HEK293 (cell line): Measurements from ENCODE around the gene FTO.

Source experiments
- EGR2 ChIP-seq: fragments of 450-650 bp; formaldehyde crosslinking; IDR thresholded peaks from 2 replicates; pipeline ENCODE4 v1.5.1; 2016; ENCODE audit warnings: low read depth, missing biosample characterization, missing genetic modification characterization
- KLF1 ChIP-seq: fragments of 450-650 bp; formaldehyde crosslinking; IDR thresholded peaks from 2 replicates; pipeline ENCODE4 v1.5.1; 2016; ENCODE audit warnings: missing biosample characterization, missing genetic modification characterization
- KLF9 ChIP-seq: fragments of 450-650 bp; formaldehyde crosslinking; IDR thresholded peaks from 2 replicates; pipeline ENCODE4 v1.5.1; 2016; ENCODE audit warnings: missing biosample characterization, missing genetic modification characterization, low read depth
- MZF1 ChIP-seq: fragments of 450-650 bp; formaldehyde crosslinking; IDR thresholded peaks from 2 replicates; pipeline ENCODE4 v1.5.1; 2017; ENCODE audit warnings: missing biosample characterization, missing genetic modification characterization, borderline replicate concordance
- ZNF121 ChIP-seq: fragments of 450-650 bp; formaldehyde crosslinking; IDR thresholded peaks from 2 replicates; pipeline ENCODE4 v1.5.1; 2016; ENCODE audit warnings: missing biosample characterization, missing genetic modification characterization
- ZNF169 ChIP-seq: fragments of 450-650 bp; formaldehyde crosslinking; IDR thresholded peaks from 2 replicates; pipeline ENCODE4 v1.5.1; 2016; ENCODE audit warnings: missing biosample characterization, missing genetic modification characterization
- ZNF2 ChIP-seq: fragments of 450-650 bp; formaldehyde crosslinking; IDR thresholded peaks from 2 replicates; pipeline ENCODE4 v1.5.1; 2016; ENCODE audit warnings: missing biosample characterization, missing genetic modification characterization
- ZNF211 ChIP-seq: fragments of 450-650 bp; formaldehyde crosslinking; IDR thresholded peaks from 2 replicates; pipeline ENCODE4 v1.5.1; 2016; ENCODE audit warnings: low read depth, missing biosample characterization, missing genetic modification characterization
- ZNF239 ChIP-seq: fragments of 450-650 bp; formaldehyde crosslinking; IDR thresholded peaks from 2 replicates; pipeline ENCODE4 v1.5.1; 2016; ENCODE audit warnings: missing biosample characterization, missing genetic modification characterization
- ZNF560 ChIP-seq: fragments of 450-650 bp; formaldehyde crosslinking; IDR thresholded peaks from 2 replicates; pipeline ENCODE4 v1.5.1; 2017; ENCODE audit warnings: missing biosample characterization, missing genetic modification characterization, borderline replicate concordance
- ZNF610 ChIP-seq: fragments of 450-650 bp; formaldehyde crosslinking; IDR thresholded peaks from 2 replicates; pipeline ENCODE4 v1.5.1; 2016; ENCODE audit warnings: missing biosample characterization, missing genetic modification characterization, borderline replicate concordance
- ZNF621 ChIP-seq: fragments of 450-650 bp; formaldehyde crosslinking; IDR thresholded peaks from 2 replicates; pipeline ENCODE4 v1.5.1; 2017; ENCODE audit warnings: missing biosample characterization, missing genetic modification characterization
- ZNF626 ChIP-seq: fragments of 450-650 bp; sonication (Bioruptor Pico); formaldehyde crosslinking; IDR thresholded peaks from 2 replicates; pipeline ENCODE4 v1.5.1; 2018; ENCODE audit warnings: missing biosample characterization, missing genetic modification characterization, inconsistent platforms
- ZNF658 ChIP-seq: fragments of 450-650 bp; formaldehyde crosslinking; IDR thresholded peaks from 2 replicates; pipeline ENCODE4; 2016; ENCODE audit warnings: missing biosample characterization, missing genetic modification characterization
- ZNF747 ChIP-seq: fragments of 450-650 bp; formaldehyde crosslinking; IDR thresholded peaks from 2 replicates; pipeline ENCODE4 v1.5.1; 2016; ENCODE audit warnings: missing biosample characterization, missing genetic modification characterization
- ZNF76 ChIP-seq: fragments of 450-650 bp; formaldehyde crosslinking; IDR thresholded peaks from 2 replicates; pipeline ENCODE4; 2016; ENCODE audit warnings: low read depth, missing biosample characterization, missing genetic modification characterization, borderline replicate concordance
- ZNF843 ChIP-seq: fragments of 450-650 bp; formaldehyde crosslinking; IDR thresholded peaks from 2 replicates; pipeline ENCODE4 v1.5.1; 2016; ENCODE audit warnings: missing biosample characterization, missing genetic modification characterization
- TF ChIP-seq, protein P1 (sequence below): fragments of 450-650 bp; formaldehyde crosslinking; IDR thresholded peaks from 2 replicates; pipeline ENCODE4 v1.5.1; 2016; ENCODE audit warnings: missing biosample characterization, missing genetic modification characterization
- TF ChIP-seq, protein P2 (sequence below): fragments of 450-650 bp; formaldehyde crosslinking; IDR thresholded peaks from 2 replicates; pipeline ENCODE4 v1.5.1; 2016; ENCODE audit warnings: missing biosample characterization, missing genetic modification characterization, borderline replicate concordance
- TF ChIP-seq, protein P3 (sequence below): fragments of 450-650 bp; formaldehyde crosslinking; IDR thresholded peaks from 2 replicates; pipeline ENCODE4 v1.5.1; 2016; ENCODE audit warnings: missing biosample characterization, missing genetic modification characterization
- TF ChIP-seq, protein P4 (sequence below): fragments of 450-650 bp; formaldehyde crosslinking; IDR thresholded peaks from 2 replicates; pipeline ENCODE4 v1.5.1; 2016; ENCODE audit warnings: missing biosample characterization, missing genetic modification characterization
- TF ChIP-seq, protein P5 (sequence below): fragments of 450-650 bp; formaldehyde crosslinking; IDR thresholded peaks from 2 replicates; pipeline ENCODE4 v1.5.1; 2016; ENCODE audit warnings: missing biosample characterization, missing genetic modification characterization, borderline replicate concordance
- TF ChIP-seq, protein P6 (sequence below): fragments of 450-650 bp; formaldehyde crosslinking; IDR thresholded peaks from 2 replicates; pipeline ENCODE4; 2016; ENCODE audit warnings: missing biosample characterization, missing genetic modification characterization
- TF ChIP-seq, protein P7 (sequence below): fragments of 450-650 bp; formaldehyde crosslinking; IDR thresholded peaks from 2 replicates; pipeline ENCODE4 v1.5.1; 2016; ENCODE audit warnings: missing biosample characterization, missing genetic modification characterization
- TF ChIP-seq, protein P8 (sequence below): fragments of 450-650 bp; formaldehyde crosslinking; IDR thresholded peaks from 2 replicates; pipeline ENCODE4 v1.5.1; 2017; ENCODE audit warnings: missing biosample characterization, missing genetic modification characterization

FTO gene

DNA sequence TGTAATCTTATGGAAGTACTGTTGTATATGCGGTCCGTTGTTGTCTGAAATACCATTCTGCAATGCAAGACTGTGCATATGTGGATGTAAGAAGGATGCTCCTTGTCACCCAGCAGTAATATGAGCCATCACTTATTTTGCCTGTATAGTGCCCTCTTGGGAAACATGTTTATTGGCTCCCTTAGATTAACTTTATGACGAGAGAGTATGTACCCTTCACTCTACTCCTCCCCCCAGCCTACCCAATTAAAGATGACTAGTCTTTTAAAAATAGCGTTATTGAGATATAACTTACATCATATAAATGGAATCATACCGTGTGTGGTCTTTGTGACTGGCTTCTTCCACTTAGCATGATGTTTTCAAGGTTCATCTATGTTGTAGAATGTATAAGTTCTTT lies 33.6 kb downstream of the FTO start (continued):
- TF ChIP-seq, protein P1, sequence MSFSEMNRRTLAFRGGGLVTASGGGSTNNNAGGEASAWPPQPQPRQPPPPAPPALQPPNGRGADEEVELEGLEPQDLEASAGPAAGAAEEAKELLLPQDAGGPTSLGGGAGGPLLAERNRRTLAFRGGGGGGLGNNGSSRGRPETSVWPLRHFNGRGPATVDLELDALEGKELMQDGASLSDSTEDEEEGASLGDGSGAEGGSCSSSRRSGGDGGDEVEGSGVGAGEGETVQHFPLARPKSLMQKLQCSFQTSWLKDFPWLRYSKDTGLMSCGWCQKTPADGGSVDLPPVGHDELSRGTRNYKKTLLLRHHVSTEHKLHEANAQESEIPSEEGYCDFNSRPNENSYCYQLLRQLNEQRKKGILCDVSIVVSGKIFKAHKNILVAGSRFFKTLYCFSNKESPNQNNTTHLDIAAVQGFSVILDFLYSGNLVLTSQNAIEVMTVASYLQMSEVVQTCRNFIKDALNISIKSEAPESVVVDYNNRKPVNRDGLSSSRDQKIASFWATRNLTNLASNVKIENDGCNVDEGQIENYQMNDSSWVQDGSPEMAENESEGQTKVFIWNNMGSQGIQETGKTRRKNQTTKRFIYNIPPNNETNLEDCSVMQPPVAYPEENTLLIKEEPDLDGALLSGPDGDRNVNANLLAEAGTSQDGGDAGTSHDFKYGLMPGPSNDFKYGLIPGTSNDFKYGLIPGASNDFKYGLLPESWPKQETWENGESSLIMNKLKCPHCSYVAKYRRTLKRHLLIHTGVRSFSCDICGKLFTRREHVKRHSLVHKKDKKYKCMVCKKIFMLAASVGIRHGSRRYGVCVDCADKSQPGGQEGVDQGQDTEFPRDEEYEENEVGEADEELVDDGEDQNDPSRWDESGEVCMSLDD: no peak
- TF ChIP-seq ZNF121 (tag by site-specific recombination) (no peak), ZNF843 (peak; percentile 85), ZNF239 (tag by site-specific recombination) (no peak), MZF1 (no peak), ZNF560 (tag by site-specific recombination) (no peak), ZNF211 (tag by site-specific recombination) (no peak), KLF9 (no peak), ZNF658 (tag by site-specific recombination) (no peak), KLF1 (tag by site-specific recombination) (no peak), ZNF621 (no peak), EGR2 (no peak), ZNF747 (tag by site-specific recombination) (no peak), ZNF626 (tag by site-specific recombination) (0 out of 2 replicates have a peak, but pooled peaks have one; percentile 51), ZNF76 (tag by site-specific recombination) (no peak), ZNF169 (tag by site-specific recombination) (no peak), ZNF2 (tag by site-specific recombination) (0 out of 2 replicates have a peak, but pooled peaks have one; percentile 35), ZNF610 (tag by site-specific recombination) (no peak)
- TF ChIP-seq, protein P2, sequence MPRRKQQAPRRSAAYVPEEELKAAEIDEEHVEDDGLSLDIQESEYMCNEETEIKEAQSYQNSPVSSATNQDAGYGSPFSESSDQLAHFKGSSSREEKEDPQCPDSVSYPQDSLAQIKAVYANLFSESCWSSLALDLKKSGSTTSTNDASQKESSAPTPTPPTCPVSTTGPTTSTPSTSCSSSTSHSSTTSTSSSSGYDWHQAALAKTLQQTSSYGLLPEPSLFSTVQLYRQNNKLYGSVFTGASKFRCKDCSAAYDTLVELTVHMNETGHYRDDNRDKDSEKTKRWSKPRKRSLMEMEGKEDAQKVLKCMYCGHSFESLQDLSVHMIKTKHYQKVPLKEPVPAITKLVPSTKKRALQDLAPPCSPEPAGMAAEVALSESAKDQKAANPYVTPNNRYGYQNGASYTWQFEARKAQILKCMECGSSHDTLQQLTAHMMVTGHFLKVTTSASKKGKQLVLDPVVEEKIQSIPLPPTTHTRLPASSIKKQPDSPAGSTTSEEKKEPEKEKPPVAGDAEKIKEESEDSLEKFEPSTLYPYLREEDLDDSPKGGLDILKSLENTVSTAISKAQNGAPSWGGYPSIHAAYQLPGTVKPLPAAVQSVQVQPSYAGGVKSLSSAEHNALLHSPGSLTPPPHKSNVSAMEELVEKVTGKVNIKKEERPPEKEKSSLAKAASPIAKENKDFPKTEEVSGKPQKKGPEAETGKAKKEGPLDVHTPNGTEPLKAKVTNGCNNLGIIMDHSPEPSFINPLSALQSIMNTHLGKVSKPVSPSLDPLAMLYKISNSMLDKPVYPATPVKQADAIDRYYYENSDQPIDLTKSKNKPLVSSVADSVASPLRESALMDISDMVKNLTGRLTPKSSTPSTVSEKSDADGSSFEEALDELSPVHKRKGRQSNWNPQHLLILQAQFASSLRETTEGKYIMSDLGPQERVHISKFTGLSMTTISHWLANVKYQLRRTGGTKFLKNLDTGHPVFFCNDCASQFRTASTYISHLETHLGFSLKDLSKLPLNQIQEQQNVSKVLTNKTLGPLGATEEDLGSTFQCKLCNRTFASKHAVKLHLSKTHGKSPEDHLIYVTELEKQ (tag by site-specific recombination): peak; percentile 73
- TF ChIP-seq, protein P3, sequence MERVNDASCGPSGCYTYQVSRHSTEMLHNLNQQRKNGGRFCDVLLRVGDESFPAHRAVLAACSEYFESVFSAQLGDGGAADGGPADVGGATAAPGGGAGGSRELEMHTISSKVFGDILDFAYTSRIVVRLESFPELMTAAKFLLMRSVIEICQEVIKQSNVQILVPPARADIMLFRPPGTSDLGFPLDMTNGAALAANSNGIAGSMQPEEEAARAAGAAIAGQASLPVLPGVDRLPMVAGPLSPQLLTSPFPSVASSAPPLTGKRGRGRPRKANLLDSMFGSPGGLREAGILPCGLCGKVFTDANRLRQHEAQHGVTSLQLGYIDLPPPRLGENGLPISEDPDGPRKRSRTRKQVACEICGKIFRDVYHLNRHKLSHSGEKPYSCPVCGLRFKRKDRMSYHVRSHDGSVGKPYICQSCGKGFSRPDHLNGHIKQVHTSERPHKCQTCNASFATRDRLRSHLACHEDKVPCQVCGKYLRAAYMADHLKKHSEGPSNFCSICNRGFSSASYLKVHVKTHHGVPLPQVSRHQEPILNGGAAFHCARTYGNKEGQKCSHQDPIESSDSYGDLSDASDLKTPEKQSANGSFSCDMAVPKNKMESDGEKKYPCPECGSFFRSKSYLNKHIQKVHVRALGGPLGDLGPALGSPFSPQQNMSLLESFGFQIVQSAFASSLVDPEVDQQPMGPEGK (tag by site-specific recombination): peak; percentile 58; the same call in 1 of the 2 replicates
- TF ChIP-seq, protein P4, sequence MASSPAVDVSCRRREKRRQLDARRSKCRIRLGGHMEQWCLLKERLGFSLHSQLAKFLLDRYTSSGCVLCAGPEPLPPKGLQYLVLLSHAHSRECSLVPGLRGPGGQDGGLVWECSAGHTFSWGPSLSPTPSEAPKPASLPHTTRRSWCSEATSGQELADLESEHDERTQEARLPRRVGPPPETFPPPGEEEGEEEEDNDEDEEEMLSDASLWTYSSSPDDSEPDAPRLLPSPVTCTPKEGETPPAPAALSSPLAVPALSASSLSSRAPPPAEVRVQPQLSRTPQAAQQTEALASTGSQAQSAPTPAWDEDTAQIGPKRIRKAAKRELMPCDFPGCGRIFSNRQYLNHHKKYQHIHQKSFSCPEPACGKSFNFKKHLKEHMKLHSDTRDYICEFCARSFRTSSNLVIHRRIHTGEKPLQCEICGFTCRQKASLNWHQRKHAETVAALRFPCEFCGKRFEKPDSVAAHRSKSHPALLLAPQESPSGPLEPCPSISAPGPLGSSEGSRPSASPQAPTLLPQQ: peak; percentile 53; the same call in 1 of the 2 replicates
- TF ChIP-seq, protein P5, sequence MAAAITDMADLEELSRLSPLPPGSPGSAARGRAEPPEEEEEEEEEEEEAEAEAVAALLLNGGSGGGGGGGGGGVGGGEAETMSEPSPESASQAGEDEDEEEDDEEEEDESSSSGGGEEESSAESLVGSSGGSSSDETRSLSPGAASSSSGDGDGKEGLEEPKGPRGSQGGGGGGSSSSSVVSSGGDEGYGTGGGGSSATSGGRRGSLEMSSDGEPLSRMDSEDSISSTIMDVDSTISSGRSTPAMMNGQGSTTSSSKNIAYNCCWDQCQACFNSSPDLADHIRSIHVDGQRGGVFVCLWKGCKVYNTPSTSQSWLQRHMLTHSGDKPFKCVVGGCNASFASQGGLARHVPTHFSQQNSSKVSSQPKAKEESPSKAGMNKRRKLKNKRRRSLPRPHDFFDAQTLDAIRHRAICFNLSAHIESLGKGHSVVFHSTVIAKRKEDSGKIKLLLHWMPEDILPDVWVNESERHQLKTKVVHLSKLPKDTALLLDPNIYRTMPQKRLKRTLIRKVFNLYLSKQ (tag by site-specific recombination): no peak
- TF ChIP-seq, protein P6, sequence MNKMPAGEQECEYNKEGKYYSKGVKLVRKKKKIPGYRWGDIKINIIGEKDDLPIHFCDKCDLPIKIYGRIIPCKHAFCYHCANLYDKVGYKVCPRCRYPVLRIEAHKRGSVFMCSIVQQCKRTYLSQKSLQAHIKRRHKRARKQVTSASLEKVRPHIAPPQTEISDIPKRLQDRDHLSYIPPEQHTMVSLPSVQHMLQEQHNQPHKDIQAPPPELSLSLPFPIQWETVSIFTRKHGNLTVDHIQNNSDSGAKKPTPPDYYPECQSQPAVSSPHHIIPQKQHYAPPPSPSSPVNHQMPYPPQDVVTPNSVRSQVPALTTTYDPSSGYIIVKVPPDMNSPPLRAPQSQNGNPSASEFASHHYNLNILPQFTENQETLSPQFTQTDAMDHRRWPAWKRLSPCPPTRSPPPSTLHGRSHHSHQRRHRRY (tag by site-specific recombination): no peak
- TF ChIP-seq, protein P7, sequence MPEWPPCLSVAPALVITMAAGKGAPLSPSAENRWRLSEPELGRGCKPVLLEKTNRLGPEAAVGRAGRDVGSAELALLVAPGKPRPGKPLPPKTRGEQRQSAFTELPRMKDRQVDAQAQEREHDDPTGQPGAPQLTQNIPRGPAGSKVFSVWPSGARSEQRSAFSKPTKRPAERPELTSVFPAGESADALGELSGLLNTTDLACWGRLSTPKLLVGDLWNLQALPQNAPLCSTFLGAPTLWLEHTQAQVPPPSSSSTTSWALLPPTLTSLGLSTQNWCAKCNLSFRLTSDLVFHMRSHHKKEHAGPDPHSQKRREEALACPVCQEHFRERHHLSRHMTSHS (tag by site-specific recombination): no peak
- TF ChIP-seq, protein P8, sequence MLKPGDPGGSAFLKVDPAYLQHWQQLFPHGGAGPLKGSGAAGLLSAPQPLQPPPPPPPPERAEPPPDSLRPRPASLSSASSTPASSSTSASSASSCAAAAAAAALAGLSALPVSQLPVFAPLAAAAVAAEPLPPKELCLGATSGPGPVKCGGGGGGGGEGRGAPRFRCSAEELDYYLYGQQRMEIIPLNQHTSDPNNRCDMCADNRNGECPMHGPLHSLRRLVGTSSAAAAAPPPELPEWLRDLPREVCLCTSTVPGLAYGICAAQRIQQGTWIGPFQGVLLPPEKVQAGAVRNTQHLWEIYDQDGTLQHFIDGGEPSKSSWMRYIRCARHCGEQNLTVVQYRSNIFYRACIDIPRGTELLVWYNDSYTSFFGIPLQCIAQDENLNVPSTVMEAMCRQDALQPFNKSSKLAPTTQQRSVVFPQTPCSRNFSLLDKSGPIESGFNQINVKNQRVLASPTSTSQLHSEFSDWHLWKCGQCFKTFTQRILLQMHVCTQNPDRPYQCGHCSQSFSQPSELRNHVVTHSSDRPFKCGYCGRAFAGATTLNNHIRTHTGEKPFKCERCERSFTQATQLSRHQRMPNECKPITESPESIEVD (tag by site-specific recombination): peak; percentile 72
